GM19193 (cell line): ENCODE results near the gene FILIP1.

Experiments
- POLR2A ChIP-seq: IDR thresholded peaks from 4 replicates; pipeline ENCODE4 v1.6.1; 2011; ENCODE audit not compliant: insufficient read depth, insufficient read length; ENCODE audit errors: extremely low read depth

The FILIP1 gene

GRCh38 chr6:75446241-75446880 lies 47.2 kb downstream of the FILIP1 start:
- TF ChIP-seq POLR2A, result no peak

DNA sequence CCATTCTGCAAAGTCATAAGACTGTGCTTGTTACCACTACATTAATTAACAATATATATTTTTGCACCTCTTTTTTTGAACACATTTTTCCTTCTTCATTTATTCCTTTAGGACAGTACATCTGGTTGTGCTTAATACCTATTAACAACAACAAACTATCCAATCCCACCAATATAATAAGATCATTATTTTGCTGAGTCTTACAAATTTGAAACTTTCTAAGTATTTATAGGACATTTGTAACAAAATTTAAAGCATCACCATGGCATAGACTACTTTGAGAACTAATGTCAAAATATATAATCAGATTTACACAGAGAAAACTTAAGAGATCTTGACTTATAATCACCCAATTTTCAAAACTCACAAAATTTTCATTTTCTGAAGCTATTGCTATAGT lies 47.9 kb downstream of the FILIP1 start:
- TF ChIP-seq POLR2A, result no peak

- TF ChIP-seq POLR2A, result no peak
Observed at GRCh38 chr6:75444899-75445298, 48.7 kb downstream of the FILIP1 start.

GRCh38 chr6:75438442-75439116 lies 55.0 kb downstream of the FILIP1 start:
- TF ChIP-seq POLR2A, result no peak

GRCh38 chr6:75438013-75438431 lies 55.6 kb downstream of the FILIP1 start:
- no peak for TF ChIP-seq POLR2A

- TF ChIP-seq POLR2A, result no peak
Observed at GRCh38 chr6:75437421-75437891, 56.1 kb downstream of the FILIP1 start.

DNA sequence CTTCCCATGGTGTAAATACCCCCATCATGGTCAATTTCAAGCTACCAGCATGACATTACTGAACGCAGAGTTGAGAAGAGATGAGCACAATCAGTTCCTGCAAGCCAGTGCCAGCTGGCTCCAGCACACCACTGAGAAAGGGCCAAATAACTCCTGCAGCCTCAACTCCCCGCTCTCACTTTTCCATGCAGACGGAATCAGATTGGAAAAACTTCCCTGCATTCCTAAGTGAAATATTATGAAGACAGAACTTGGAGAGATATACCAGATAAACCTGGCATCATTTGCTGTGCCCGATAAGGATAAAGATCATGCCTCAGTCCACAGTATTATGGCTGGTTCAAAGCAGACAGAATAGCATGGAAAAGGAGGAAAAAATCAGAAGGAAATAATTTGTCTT lies 56.7 kb downstream of the FILIP1 start:
- TF ChIP-seq POLR2A, result no peak

DNA sequence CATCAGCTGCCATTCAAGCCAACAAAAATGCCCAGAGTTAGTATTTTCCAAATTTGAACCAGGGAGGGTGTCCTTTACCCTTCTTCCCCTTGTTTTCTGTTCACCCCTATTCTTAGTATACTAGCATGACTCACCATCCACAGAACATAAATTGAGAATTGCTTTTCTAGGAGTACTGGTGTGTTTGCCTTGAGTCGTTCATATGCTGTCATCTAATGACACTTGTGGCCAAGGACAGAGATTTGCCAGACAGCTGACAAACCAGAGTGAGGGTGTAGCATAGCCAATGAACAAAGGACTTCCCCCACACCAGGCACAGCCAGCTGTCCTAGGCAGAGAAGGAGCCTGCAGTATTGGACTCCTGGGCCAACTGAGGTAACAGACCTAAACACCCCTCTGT lies 62.2 kb downstream of the FILIP1 start:
- TF ChIP-seq POLR2A, result no peak

DNA sequence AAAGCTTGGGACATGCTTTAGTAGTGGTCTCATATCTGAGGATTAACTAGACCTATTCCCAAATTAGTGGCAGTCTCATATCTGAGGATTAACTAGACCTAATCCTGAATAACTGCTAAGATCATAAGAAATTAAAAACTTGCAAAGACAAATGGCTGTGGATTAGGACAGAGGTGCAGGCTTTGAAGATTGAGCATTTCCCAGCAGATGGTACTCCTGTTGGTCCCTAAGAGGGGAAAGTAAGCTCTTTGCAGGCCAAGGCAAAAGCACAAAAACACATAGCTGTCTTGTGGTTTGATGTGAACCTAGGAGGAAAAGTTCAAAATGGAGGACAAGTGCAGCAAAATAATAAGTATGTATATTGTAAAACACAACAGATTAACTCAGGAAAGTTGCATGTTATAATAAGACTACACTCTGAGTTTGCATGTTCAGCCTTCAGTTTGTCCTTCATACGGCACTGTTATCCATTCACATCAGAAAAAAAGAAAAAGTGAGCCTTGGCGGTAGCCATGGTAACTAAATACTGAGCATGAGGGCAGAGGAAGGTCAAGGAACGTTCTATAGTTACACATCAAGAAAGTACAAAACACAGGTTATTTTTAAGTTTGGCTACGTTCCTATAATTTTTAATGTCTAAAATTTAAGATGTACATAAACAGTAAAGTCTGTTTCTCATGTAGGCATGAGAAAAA lies 62.8 kb downstream of the FILIP1 start:
- TF ChIP-seq POLR2A, result no peak

DNA sequence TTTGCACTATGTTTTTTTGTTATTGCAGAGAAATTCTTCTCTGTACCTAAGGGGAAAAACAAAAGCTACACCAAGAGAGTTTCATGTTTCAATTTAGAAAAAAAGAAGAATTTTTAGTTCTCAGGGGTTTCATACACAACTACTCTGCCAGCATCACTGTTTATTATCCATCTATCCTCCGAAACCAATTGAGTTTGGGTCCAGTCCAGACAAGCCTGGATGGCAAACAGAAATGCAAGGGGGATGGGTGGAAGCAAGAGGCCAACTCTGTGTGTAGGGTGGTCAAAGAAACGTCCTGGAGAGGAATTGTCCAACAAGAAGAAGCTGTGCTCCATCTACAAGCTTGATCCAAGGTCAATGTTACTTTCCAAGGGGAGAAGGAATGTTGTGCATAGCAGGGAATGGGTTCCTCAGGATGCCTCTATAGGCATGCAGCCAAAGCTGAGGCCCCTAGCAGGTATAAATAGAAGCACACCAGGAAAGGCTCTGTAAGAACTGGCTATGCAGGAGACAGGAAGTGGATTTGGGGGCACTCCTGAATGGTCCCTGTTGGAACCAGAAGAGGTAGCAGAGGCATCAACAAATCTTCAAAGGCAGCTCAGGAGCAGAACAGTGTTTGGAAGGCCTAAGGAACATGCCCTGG lies 64.4 kb downstream of the FILIP1 start:
- no peak for TF ChIP-seq POLR2A

DNA sequence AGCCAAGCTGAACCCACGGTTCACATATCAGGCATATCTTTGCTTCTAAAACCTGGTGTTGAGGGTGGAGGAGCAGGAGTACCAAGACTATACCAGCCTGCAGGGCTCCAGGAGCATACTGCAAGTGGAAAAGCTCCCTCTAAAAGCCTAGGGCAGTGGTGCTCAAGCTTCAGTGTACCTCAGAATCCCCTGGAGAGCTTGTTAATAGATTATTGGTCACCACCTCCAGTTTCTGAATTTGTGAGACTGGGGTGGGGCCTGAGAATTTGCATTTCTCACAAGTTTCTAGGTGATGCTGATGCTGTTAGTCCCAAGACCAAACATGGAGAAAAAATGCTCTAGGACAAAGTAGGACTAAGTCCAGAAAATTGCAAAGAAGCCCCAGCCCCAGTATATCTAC lies 65.4 kb downstream of the FILIP1 start:
- no peak for TF ChIP-seq POLR2A

DNA sequence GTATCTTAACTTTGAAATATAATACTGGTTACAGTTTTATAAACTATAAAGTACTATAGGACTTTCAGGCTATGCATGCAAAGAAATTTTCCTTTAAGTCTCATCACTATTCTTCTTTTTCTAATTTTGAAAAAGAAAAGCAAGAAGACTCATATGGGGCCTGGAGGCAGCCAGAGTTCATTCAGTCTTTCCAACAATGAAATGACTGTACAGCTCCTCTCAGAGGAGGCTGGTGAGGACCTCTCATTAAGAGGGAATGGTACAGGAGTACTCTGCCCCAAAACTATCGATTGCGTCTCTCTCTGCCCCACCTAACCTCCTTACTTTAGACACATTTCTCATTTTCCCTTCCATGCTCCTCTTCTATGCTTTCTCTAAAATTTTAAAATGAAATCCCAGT lies 66.3 kb downstream of the FILIP1 start:
- TF ChIP-seq POLR2A, result no peak

DNA sequence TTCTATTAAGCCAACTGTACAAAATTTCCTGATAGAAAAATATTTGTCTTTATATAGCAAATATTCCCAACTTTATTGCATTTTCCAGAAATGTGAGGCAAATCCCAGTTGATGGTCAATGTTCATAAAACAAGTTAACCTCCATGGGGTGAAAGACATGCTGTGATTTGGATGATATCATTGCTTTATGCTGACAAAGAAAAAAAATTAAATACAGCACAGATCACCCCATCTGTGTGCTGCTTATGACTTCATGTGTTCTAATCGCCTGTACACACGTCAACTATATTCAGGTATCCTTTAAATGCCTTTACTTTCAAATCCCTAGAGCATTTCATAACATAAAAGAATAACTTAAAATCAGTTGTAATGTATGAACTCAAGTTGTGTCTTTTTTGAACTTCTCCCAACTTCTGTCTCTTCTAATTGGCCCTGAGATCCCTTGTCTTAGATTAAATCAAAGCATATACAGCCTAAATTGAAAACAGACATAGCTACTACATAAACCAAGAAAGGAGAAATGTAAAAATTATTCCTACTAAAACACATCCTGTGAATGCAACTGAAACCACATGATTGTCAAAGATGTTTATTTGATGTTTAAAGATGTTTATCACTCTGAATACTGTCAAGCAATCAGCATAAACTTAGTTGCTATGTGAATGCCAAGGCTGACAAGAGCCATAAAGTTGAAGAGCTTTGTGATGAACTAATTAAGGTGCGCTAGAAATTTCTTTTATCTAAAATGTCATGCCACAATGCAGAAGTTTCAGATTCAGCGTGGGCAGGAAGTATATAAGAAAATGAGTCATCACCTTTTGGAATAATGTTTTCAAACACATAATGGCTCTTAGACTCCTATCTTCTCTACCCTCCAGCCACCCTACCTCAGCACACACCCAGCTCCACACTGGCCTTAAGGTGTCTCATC lies 68.7 kb downstream of the FILIP1 start:
- TF ChIP-seq POLR2A, result no peak

- no peak for TF ChIP-seq POLR2A
Observed at GRCh38 chr6:75423386-75423785, 70.2 kb downstream of the FILIP1 start.
